GM12873 (cell line): ENCODE results near the gene OR51A4.
A peak's percentile ranks its signal among the peaks of the same experiment; 100 is the strongest.

Source experiments
- CTCF ChIP-seq: IDR thresholded peaks from 2 replicates; pipeline ENCODE4 v1.5.1; 2012; ENCODE audit warnings: low read depth, mild to moderate bottlenecking, moderate library complexity, low read length, control low read depth; ENCODE audit not compliant: insufficient read depth; ENCODE audit errors: missing control alignments

Gene OR51A4

DNA sequence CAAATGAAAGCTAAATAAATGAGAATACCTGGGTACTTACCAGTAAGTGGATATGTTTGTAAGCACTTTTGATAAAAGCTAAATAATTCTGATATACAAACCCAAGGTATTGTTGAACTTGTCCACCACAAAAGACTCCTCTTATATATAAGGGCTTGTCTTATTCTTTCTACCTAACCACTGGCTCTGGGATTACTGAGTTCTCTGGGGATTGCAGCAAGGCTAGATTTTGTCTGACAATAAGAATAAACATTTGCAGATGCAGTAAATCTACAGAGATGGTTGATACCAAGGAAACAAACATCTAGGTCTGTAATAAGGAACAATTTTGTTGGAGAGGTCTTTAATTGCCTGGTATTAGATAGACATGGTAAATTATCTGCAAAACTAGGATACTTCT, at the start of gene OR51A4:
Gene OR51A4 (minus strand): TSS at position 101 of the 400 bp plus-strand sequence. CDS start 505 bp downstream, outside the sequence.
- TF ChIP-seq CTCF = no peak

DNA sequence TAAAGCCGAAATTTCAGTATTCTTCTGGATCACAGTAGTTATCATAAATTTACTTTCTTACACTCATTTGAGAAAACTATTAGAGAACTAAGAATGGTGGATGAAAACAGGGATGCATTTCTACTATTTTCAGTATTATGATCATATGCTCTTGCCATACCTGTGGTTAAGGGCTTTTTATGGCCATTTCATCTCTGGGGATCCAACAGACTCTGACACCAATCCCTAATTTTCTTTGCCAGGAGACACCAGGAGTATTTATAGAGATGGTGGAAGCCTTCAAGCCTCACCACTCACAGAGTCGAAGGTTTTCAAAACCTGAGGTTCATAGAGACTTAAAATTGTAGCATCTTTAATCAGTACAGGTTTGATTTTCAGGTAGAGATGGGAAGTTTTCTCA, 47.1 kb upstream of the OR51A4 start, which contains the start of gene OR51L1:
Gene OR51L1 (plus strand): TSS at position 301 of the 400 bp plus-strand sequence. CDS start 4,132 bp downstream, outside the sequence.
- no peak for TF ChIP-seq CTCF

DNA sequence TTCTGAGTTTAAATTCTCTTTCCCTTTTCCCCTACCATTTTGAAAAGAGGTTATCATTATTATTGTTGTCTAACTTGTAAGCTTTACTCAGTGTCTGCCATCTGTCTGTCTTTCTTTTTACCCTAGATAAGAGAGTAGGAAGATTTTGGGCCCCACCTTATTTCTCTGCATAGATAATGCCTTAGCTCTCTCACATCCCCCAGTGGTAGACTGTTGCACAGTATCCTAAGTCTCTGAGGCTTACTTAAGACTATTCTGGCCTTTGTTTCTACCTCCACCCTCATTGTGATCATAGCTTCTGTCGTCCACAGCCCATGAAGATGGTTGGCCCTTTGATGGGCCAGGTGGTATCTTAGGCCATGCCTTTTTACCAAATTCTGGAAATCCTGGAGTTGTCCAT, 43.7 kb upstream of the OR51A4 start:
- TF ChIP-seq CTCF = peak; percentile 42

DNA sequence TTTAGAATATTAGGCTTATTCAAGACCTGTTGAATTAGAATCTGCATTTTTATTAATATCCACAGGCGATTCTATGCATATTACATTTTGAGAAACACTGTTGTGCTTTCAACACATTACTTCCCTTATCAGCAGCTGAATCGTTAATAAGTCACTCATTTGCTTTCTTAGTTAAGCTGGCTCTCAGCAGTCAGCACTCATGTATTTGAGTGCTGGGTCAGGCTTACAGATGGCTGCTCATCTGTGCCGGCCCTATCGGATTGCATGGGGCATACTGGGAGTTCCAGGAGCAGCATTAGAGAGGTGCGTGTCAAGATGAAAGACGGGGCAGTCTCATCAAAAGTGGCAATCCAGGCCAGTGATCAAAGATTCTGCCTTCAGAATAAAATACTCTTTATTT, 36.4 kb upstream of the OR51A4 start:
- no peak for TF ChIP-seq CTCF

GRCh38 chr11:4982678-4983077, 35.3 kb upstream of the OR51A4 start:
- TF ChIP-seq CTCF = no peak

DNA sequence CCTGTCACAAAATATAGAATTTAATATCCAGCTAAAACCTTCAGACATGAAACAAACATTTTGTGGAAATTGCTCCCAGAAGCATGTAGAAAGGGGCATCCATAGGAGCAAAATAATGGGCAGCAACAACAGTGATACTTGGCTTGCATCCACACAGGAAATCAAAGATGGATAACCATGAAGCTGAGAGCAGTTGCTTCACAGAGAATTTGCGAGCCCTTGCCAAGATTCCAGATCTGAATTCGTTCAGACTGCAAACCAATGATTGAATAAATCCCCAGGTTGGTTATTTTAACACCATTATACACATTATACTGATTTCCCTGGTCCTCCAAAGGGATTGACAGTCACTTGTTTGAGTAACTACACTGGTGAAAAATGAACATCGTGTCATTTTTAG, 31.6 kb upstream of the OR51A4 start:
- TF ChIP-seq CTCF = no peak

DNA sequence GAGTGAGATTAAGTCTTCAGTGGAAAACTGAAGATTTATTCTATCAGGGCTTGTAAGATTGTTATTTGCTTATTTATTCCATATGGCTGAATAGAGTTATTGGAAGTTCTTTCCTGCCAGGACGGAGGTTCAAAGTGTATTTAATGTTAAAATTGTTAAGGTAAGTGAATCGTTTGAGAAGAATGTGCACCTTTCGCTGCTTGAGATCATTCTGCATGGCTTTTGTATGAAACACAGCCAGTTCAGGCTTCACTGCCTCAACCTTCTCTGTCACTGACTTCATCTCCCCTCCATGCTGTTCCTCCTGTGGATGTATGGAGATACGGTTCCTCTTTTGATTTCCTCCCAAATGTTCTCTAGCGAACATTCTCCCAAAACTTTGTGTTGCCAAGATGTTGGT, 28.0 kb upstream of the OR51A4 start:
- no peak for TF ChIP-seq CTCF
